B cell (primary cell): ENCODE measurements around the gene AOPEP. TPM values are rescaled to one million over a fixed set of nuclear protein-coding genes. Genes with fewer than 3 reads are reported as not detected.

Source experiments
- ATAC-seq: fragments of 200-7000 bp; cut with Tn5 transposase; one replicate; pipeline ENCODE4 v1.10.0; 2021; ENCODE audit warnings: low read depth, mild to moderate bottlenecking, moderate number of reproducible peaks, moderate library complexity
- CTCF ChIA-PET: fragments of 350-600 bp; sonication (Branson Sonifier 250); formaldehyde crosslinking; loops from one replicate; lab custom pipeline; 2021; ENCODE audit warnings: antibody characterized with exemption, inconsistent platforms; lab: Charles Lee
- POLR2A ChIA-PET: fragments of 350-600 bp; sonication (Branson Sonifier 250); formaldehyde crosslinking; loops from one replicate; lab custom pipeline; 2021; ENCODE audit warnings: antibody characterized with exemption; lab: Charles Lee
- DNase-seq: peaks from one replicate; pipeline ENCODE4 v3.0.0; 2013
- H2AFZ ChIP-seq: 2 replicates; pipeline ENCODE4 v1.6.1; 2012; ENCODE audit warnings: mild to moderate bottlenecking, low read depth, low read length; ENCODE audit not compliant: insufficient read depth, poor library complexity, severe bottlenecking
- H3K27ac ChIP-seq, 2 donors: 1 replicate in 1 of 2; 2 replicates in 1 of 2; pipeline ENCODE4 v1.5.1; 2012 to 2013; ENCODE audit warnings: low read length in 2 of 2, mild to moderate bottlenecking in 2 of 2, moderate library complexity in 1 of 2
- H3K27me3 ChIP-seq, 4 experiments: fragments of 200-600 bp in 1 of 4; sonication (generic) in 1 of 4; replicated peaks in 1 of 4; 1 replicate in 2 of 4; 2 replicates in 2 of 4; pipeline versions ENCODE4 v1.6.1 to v1.7.0; 2013 to 2016; ENCODE audit warnings: low read length in 3 of 4, mild to moderate bottlenecking in 2 of 4, mixed read lengths in 1 of 4, moderate library complexity in 1 of 4; ENCODE audit not compliant: insufficient read depth in 4 of 4, control insufficient read depth in 3 of 4; ENCODE audit errors: control extremely low read depth in 1 of 4
- H3K36me3 ChIP-seq, 2 experiments: replicated peaks in 1 of 2; 1 replicate in 1 of 2; 2 replicates in 1 of 2; pipeline versions ENCODE4 v1.6.1 to v1.7.1; 2013; ENCODE audit warnings: low read length in 1 of 2; ENCODE audit not compliant: insufficient read depth in 2 of 2, control insufficient read depth in 1 of 2; ENCODE audit errors: control extremely low read depth in 1 of 2, extremely low read depth in 1 of 2
- H3K4me1 ChIP-seq, 2 donors: fragments of 200-600 bp in 1 of 2; sonication (generic) in 1 of 2; 1 replicate in 1 of 2; 2 replicates in 1 of 2; pipeline versions ENCODE4 v1.5.1 to v1.6.1; 2013 to 2017; ENCODE audit warnings: low read length in 2 of 2; ENCODE audit not compliant: control insufficient read depth in 2 of 2, insufficient read depth in 2 of 2
- H3K4me2 ChIP-seq: replicated peaks from 2 replicates; pipeline ENCODE3; 2012; ENCODE audit warnings: mild to moderate bottlenecking, low read depth, low read length; ENCODE audit not compliant: poor library complexity, severe bottlenecking
- H3K4me3 ChIP-seq, 5 experiments: fragments of 200-600 bp in 1 of 5; sonication (generic) in 1 of 5; 1 replicate in 3 of 5; 2 replicates in 2 of 5; pipeline versions ENCODE4 v1.5.1 to v1.7.0; 2011 to 2016; ENCODE audit warnings: low read length in 4 of 5, mild to moderate bottlenecking in 4 of 5, low read depth in 2 of 5, control low read depth in 1 of 5, moderate library complexity in 1 of 5; ENCODE audit not compliant: insufficient read depth in 1 of 5; ENCODE audit errors: control extremely low read depth in 1 of 5, extremely low read depth in 1 of 5
- H3K79me2 ChIP-seq: fragments of 200-600 bp; sonication (generic); one replicate; pipeline ENCODE4 v1.6.0; 2016; ENCODE audit warnings: low read length; ENCODE audit not compliant: control insufficient read depth, insufficient read depth
- H3K9ac ChIP-seq: fragments of 200-600 bp; sonication (generic); 2 replicates; pipeline ENCODE4 v1.6.1; 2017; ENCODE audit warnings: mild to moderate bottlenecking, low read length, moderate library complexity
- H3K9me3 ChIP-seq, 3 donors: one replicate each; pipeline versions ENCODE4 v1.6.1 to v1.7.1; 2013; ENCODE audit warnings: low read length in 2 of 3; ENCODE audit not compliant: control insufficient read depth in 2 of 3, insufficient read depth in 1 of 3; ENCODE audit errors: control extremely low read depth in 1 of 3
- H4K20me1 ChIP-seq: 2 replicates; pipeline ENCODE4 v1.6.0; 2012; ENCODE audit warnings: mild to moderate bottlenecking, low read length; ENCODE audit not compliant: insufficient read depth, control insufficient read depth, poor library complexity, severe bottlenecking
- H3K27ac Mint-ChIP-seq: one replicate; pipeline ENCODE4 v1.8.0; 2021; ENCODE audit warnings: mixed read lengths
- H3K27me3 Mint-ChIP-seq: one replicate; pipeline ENCODE4 v1.8.0; 2021; ENCODE audit warnings: mixed read lengths
- H3K4me1 Mint-ChIP-seq: one replicate; pipeline ENCODE4 v1.8.0; 2021; ENCODE audit warnings: mixed read lengths
- H3K4me3 Mint-ChIP-seq: one replicate; pipeline ENCODE4 v1.8.0; 2021; ENCODE audit warnings: mixed read lengths
- H3K9me3 Mint-ChIP-seq: one replicate; pipeline ENCODE4 v1.8.0; 2022; ENCODE audit warnings: mixed read lengths; ENCODE audit not compliant: insufficient read depth
- CTCF ChIP-seq: fragments of 200-600 bp; IDR thresholded peaks from one replicate; pipeline ENCODE4 v1.8.0; 2022; ENCODE audit warnings: antibody characterized with exemption, mild to moderate bottlenecking
- EZH2 ChIP-seq: IDR thresholded peaks from 2 replicates; pipeline ENCODE4 v1.6.1; 2012; ENCODE audit warnings: borderline replicate concordance, low read depth, mild to moderate bottlenecking, moderate library complexity, low read length; ENCODE audit not compliant: insufficient read depth, poor library complexity, severe bottlenecking
- whole genome bisulfite sequencing: methylation state at CpG from one replicate; pipeline ENCODE4 v1.1.5; 2013; ENCODE audit warnings: missing lambda C conversion rate; ENCODE audit not compliant: insufficient coverage; 5-methylcytosine and 5-hydroxymethylcytosine counted together
- intact Hi-C: fragments of 100-400 bp; cut with micrococcal nuclease; formaldehyde crosslinking; loops from one replicate; pipeline ENCODE4 v1.10.0; 2022
- polyA plus RNA-seq: library from polyadenylated mRNA; depleted of rRNA; stranded (reverse); fragments of >200 nt; gene quantifications from 2 replicates; pipeline ENCODE4 v1.2.3, GENCODE V29; 2012
- total RNA-seq, 2 donors: library from RNA; stranded (reverse); fragments of 120-200 nt in 1 of 2; gene quantifications; 1 replicate in 1 of 2; 2 replicates in 1 of 2; pipeline versions ENCODE4 v1.2.3 to v1.2.4, GENCODE V29; 2013 to 2022

The AOPEP gene
- total and polyA plus RNA-seq, 2 donors (not counting 1 experiment from before 2014, with no cell fraction given) = 5.1 to 35.8 TPM

GRCh38 chr9:95031711-95032461, 305.4 kb downstream of the AOPEP start:
- H3K27me3 ChIP-seq = no peaks in the 10 kb centered on the region
- no peaks in the 10 kb centered on the region for H3K9me3 ChIP-seq
- H3K79me2 ChIP-seq = no peaks in the 10 kb centered on the region
- no peaks in the 10 kb centered on the region for H3K36me3 ChIP-seq
- Mint-ChIP-seq H3K4me1 (peaks cover 2% of the 10 kb centered on the region), H3K27ac (no peak overlapping the region), H3K9me3 (no peaks in the 10 kb centered on the region), H3K4me3 (no peak overlapping the region), H3K27me3 (no peaks in the 10 kb centered on the region)
- no peak overlapping the region for H3K4me2 ChIP-seq
- no peak overlapping the region for H3K9ac ChIP-seq
- ChIA-PET CTCF (no interaction called here), POLR2A (no interaction called here)
- intact Hi-C loops = no loop called here
- DNase-seq (no peak), ATAC-seq (no peak)
- H4K20me1 ChIP-seq = no peaks in the 10 kb centered on the region
- no peaks in the 10 kb centered on the region for H3K4me1 ChIP-seq
- no peak overlapping the region for H3K4me3 ChIP-seq
- H2AFZ ChIP-seq = no peak overlapping the region
- TF ChIP-seq EZH2 (no peak), CTCF (no peak)
- WGBS = 43% methylated on average over 4 of the region's 5 CpGs
- H3K27ac ChIP-seq = no peak overlapping the region

GRCh38 chr9:95032580-95033341, 306.3 kb downstream of the AOPEP start:
- TF ChIP-seq CTCF = no peak
- TF ChIP-seq EZH2 = no peak
- POLR2A ChIA-PET = no interaction called here
- no peak overlapping the region for H3K4me2 ChIP-seq

More at GRCh38 chr9:95032580-95033341, 306.3 kb downstream of the AOPEP start:
- ATAC-seq (no peak), DNase-seq (no peak)
- CTCF ChIA-PET = no interaction called here
- Mint-ChIP-seq H3K9me3 (no peaks in the 10 kb centered on the region), H3K4me3 (no peak overlapping the region), H3K27me3 (no peaks in the 10 kb centered on the region), H3K27ac (no peak overlapping the region), H3K4me1 (peaks cover 2% of the 10 kb centered on the region)
- intact Hi-C loops = no loop called here
- Histone ChIP-seq H3K27ac (no peak overlapping the region), H3K79me2 (no peaks in the 10 kb centered on the region), H3K36me3 (no peaks in the 10 kb centered on the region), H3K4me1 (no peaks in the 10 kb centered on the region), H3K9me3 (no peaks in the 10 kb centered on the region), H3K9ac (no peak overlapping the region), H3K27me3 (no peaks in the 10 kb centered on the region), H2AFZ (no peak overlapping the region), H3K4me3 (no peak overlapping the region), H4K20me1 (no peaks in the 10 kb centered on the region)
- 24% methylated on average over 9 of the region's 9 CpGs for WGBS
